GM12872 (cell line): Measurements from ENCODE around the gene TFPT.

Experiments used
- TF ChIP-seq, protein P1 (sequence below): IDR thresholded peaks from 3 replicates; pipeline ENCODE4 v1.5.1; 2011; ENCODE audit warnings: low read depth, mild to moderate bottlenecking, low read length, moderate library complexity; ENCODE audit not compliant: insufficient read depth

Gene TFPT

GRCh38 chr19:54108496-54108895 is 7.0 kb downstream of the TFPT start:
- TF ChIP-seq, protein P1, sequence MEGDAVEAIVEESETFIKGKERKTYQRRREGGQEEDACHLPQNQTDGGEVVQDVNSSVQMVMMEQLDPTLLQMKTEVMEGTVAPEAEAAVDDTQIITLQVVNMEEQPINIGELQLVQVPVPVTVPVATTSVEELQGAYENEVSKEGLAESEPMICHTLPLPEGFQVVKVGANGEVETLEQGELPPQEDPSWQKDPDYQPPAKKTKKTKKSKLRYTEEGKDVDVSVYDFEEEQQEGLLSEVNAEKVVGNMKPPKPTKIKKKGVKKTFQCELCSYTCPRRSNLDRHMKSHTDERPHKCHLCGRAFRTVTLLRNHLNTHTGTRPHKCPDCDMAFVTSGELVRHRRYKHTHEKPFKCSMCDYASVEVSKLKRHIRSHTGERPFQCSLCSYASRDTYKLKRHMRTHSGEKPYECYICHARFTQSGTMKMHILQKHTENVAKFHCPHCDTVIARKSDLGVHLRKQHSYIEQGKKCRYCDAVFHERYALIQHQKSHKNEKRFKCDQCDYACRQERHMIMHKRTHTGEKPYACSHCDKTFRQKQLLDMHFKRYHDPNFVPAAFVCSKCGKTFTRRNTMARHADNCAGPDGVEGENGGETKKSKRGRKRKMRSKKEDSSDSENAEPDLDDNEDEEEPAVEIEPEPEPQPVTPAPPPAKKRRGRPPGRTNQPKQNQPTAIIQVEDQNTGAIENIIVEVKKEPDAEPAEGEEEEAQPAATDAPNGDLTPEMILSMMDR: no peak

DNA sequence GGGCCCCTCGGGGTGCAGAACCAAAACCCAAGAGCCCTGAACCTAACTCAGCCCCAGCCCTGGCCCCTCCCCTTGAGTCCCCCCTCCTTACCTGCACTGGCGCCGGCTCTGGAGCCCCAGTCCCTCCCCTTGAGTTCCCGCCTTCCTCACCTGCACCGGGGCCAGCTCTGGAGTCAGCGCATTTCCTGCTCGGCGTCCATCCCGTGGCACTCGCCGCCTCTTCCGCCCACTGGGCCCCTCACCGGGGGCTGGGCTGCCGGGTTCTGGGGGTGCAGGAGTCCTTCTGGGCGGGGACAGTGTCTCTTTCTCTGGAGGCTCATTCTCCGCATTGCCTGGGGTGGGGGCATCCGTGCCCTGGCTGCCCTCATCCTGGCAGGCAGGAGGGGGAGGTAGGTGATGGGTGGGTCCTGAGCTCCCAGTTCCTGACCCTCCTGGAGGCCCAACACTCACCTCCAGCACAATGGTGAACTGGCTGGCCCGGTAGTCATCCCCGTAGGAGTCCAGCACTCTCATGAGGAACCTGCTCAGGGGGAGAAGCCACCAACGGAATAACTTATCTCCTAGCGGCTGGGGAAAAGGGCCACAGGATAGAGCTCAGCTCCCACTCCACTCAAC is 7.5 kb downstream of the TFPT start:
- TF ChIP-seq, protein P1: no peak

DNA sequence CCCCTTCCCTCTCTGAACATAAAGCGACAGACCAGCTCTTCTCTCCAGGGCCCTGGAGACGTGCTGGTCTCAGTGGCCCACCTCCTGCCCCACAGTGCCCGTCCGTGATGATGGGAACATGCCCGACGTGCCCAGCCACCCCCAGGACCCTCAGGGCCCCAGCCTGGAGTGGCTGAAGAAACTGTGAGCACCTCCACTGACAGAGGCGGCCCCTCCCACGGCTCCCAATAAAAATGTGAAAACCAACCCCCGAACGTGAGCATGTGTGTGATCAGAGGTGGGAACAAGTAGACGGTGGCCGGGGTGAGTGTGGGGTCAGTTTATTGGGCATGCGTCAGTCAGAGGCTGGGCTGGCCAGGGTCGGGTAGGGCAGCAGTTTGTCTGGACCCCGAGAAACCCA is 8.7 kb downstream of the TFPT start:
- TF ChIP-seq, protein P1: no peak

GRCh38 chr19:54105796-54106195 is 9.7 kb downstream of the TFPT start:
- TF ChIP-seq, protein P1: no peak

GRCh38 chr19:54104998-54105715 is 10.3 kb downstream of the TFPT start:
- TF ChIP-seq, protein P1: no peak

GRCh38 chr19:54102421-54103169 is 12.9 kb downstream of the TFPT start, which contains the start of gene NDUFA3:
NDUFA3 (plus strand) TSS chr19:54102855; CDS start chr19:54102879, 24 bp downstream.
- TF ChIP-seq, protein P1: no peak

- TF ChIP-seq, protein P1: no peak
Measured at GRCh38 chr19:54100561-54100960, 14.9 kb downstream of the TFPT start, which contains the start of gene OSCAR. OSCAR (minus strand) TSS chr19:54100803; CDS start chr19:54100792, 11 bp downstream.
